ENCODE measurements around the gene VGF. TPM values are rescaled to one million over a fixed set of nuclear protein-coding genes. Genes with fewer than 3 reads are reported as not detected.

The VGF gene
- total RNA-seq, 2 donors from 2014 or later: 0.90 to 3.1 TPM

DNA sequence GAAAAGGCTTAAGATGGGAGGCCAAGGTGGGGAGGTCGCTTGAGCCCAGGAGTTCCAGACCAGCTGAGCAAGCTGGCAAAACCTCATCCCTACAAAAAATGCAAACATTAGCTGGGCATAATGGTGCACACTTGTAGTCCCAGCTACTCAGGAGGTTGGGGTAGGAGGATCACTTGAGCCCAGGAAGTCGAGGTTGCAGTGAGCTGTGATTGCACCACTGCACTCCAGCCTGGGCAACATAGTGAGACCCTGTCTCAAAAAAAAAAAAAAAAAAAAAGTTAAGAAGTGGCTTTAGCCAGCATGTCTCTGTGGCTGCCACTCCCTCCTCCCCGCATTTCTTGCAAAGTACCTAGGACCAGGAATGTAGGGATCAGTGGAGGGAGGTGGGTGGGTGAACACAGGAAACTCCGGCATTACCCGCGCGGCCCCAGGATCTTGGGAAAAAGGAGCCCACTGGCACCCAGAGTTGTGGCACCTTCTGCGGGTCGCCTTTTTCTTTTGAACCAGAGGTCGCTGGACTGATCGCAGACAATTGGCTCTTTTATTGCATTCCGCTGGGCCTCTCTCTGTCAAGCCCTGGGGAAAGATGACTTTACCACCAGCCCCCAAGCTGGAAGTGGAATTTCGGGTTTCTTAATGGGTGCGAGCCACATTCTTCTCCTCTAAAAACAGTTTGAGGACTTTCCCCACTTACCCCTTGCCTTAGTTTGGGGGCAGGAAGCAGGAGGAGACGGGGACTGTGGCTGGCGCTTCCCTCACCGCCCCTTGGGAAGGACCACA lies 3.5 kb downstream of the VGF start:
- no peak overlapping the region for H3K27ac ChIP-seq
- no peak for DNase-seq
- peaks cover 7% of the 10 kb centered on the region for H3K36me3 ChIP-seq
- peaks cover 38% of the 10 kb centered on the region for H3K27me3 ChIP-seq
- H3K9me3 ChIP-seq: no peaks in the 10 kb centered on the region
- intact Hi-C loops (cut with DNase I): no loop called here
- no peak overlapping the region for H3K4me3 ChIP-seq
- no peak overlapping the region for H3K9ac ChIP-seq (ENCODE audit: low read depth in 2 of 2, low read length in 2 of 2)
- peaks cover 14% of the 10 kb centered on the region for H3K4me1 ChIP-seq
- TF ChIP-seq, protein P1, sequence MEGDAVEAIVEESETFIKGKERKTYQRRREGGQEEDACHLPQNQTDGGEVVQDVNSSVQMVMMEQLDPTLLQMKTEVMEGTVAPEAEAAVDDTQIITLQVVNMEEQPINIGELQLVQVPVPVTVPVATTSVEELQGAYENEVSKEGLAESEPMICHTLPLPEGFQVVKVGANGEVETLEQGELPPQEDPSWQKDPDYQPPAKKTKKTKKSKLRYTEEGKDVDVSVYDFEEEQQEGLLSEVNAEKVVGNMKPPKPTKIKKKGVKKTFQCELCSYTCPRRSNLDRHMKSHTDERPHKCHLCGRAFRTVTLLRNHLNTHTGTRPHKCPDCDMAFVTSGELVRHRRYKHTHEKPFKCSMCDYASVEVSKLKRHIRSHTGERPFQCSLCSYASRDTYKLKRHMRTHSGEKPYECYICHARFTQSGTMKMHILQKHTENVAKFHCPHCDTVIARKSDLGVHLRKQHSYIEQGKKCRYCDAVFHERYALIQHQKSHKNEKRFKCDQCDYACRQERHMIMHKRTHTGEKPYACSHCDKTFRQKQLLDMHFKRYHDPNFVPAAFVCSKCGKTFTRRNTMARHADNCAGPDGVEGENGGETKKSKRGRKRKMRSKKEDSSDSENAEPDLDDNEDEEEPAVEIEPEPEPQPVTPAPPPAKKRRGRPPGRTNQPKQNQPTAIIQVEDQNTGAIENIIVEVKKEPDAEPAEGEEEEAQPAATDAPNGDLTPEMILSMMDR (IDR thresholded peaks at IDR 0.05): no peak

DNA sequence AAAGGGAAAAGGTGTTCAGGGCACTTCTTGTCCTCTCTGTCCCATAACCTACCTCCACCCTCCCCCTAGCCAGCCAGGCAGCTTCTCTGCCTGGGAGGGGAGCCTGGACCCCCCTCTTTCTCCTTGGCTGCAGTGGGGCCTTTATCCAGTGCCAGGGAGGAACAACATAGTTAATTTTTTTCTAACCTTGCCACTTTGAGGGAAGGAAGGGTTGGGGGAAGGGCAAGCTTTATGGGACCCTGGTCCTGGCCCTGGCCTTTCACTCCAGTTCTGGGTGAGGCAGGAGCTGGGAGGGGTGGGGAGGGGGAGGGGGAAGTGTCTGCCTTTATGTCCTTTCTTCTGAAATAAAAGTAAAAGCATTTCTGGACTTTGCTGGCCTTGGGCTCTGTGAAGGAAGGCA lies 4.5 kb downstream of the VGF start:
- H3K4me3 ChIP-seq: no peak overlapping the region
- peaks cover 30% of the 10 kb centered on the region for H3K27me3 ChIP-seq
- H3K4me1 ChIP-seq: peaks cover 14% of the 10 kb centered on the region
- intact Hi-C loops (cut with DNase I): no loop called here
- no peak for DNase-seq
- no peak overlapping the region for H3K27ac ChIP-seq
- peaks cover 7% of the 10 kb centered on the region for H3K36me3 ChIP-seq
- H3K9me3 ChIP-seq: no peaks in the 10 kb centered on the region
- no peak overlapping the region for H3K9ac ChIP-seq (ENCODE audit: low read depth in 2 of 2, low read length in 2 of 2)
- TF ChIP-seq, protein P1 (IDR thresholded peaks at IDR 0.05): no peak

DNA sequence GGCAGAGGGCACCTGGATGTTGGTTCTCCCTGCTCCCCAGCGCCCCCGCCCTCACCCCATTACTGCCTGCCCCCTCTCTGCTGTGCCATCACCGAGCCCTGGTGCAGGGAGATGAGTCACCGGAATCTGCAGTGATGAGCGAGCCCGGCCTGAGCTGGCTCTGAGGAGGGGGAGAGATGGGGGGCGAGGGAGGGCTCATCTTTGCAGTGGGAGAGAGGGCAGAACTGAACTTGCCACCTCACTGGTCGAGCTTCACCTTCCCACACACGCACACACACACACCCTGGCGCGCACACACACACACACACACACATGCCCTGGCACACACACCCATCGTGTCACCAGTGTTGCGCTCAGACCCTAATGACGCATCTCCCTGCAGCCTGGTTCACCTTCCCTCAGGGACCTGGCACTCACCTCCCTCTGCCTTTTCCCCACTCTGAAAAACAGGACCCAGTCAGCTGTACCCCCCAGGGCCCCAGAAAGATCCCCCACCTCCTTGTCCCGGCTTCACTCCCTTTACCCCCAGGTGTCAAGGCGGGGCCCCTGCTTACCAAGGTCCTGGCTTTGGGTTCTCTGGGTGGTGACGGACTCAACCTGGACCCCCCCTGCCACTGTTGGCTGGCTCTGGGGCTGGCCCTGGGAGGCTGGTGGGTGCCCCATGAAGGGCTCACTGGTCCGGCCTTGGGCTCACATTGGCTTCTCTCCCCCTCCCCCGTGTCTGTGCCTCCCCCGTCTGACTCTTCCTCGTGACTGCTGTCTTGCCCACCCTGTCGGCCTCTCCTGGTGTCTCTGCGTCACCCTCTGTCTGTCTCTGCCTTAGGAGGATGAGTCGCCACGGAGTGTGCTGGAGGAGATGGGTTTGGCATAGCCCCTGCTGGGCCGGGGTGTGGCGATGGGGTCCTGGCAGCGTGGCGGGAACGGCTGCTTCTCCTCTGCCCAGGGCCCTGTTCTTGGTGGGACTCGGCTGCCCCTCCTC lies 5.4 kb downstream of the VGF start:
- Histone ChIP-seq H3K9ac (ENCODE audit: low read depth in 2 of 2, low read length in 2 of 2) (no peak overlapping the region), H3K36me3 (peaks cover 7% of the 10 kb centered on the region)
- intact Hi-C loops (cut with DNase I): no loop called here

DNA sequence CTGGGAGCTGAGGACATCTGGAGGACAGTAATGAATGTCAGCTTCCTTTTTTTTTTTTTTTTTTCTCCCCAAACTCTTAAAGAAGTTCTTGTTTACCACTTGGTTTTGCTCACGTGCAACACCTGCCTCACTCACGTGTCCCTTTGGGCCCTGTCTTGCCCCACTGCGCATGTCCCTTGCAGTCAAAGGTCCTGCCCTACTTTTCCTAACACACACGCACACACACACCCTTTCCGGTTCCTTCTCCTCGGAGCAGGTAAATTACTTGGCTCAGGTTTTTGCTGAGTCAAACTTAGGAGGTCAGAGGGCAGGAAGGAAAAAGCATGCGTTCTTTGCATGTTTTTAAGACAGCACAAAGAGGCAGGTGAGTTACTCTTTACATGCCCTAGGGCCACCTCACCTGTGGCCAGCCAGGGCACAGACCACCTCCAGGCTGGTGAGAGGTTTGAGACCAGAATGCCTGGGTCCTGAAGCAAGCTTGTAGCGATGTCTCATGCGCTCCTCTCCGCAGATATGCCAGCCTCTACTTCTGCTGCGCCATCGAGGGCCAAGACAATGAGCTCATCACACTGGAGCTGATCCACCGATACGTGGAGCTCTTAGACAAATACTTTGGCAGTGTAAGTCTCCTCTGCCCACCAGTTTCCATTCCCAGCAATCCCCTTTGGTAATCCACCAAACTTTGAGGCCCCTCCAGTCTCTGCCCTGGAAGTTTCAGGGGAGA lies 8.3 kb downstream of the VGF start:
- Histone ChIP-seq H3K9me3 (no peaks in the 10 kb centered on the region), H3K36me3 (peaks cover 7% of the 10 kb centered on the region), H3K4me1 (no peaks in the 10 kb centered on the region), H3K27me3 (peaks cover under 1% of the 10 kb centered on the region), H3K27ac (no peak overlapping the region), H3K9ac (ENCODE audit: low read depth in 2 of 2, low read length in 2 of 2) (peak overlapping the region in 1 of 2 donors; percentile 49), H3K4me3 (no peak overlapping the region)
- intact Hi-C loops (cut with DNase I): no loop called here
- peak; percentile 83 for DNase-seq
- TF ChIP-seq, protein P1 (IDR thresholded peaks at IDR 0.05): no peak

More for the DNA sequence above, 5.4 kb downstream of the VGF start:
- TF ChIP-seq, protein P1 (IDR thresholded peaks at IDR 0.05): no peak
- Histone ChIP-seq H3K4me1 (peaks cover 10% of the 10 kb centered on the region), H3K27ac (no peak overlapping the region), H3K27me3 (peaks cover 21% of the 10 kb centered on the region), H3K9me3 (no peaks in the 10 kb centered on the region), H3K4me3 (no peak overlapping the region)
- DNase-seq: no peak

DNA sequence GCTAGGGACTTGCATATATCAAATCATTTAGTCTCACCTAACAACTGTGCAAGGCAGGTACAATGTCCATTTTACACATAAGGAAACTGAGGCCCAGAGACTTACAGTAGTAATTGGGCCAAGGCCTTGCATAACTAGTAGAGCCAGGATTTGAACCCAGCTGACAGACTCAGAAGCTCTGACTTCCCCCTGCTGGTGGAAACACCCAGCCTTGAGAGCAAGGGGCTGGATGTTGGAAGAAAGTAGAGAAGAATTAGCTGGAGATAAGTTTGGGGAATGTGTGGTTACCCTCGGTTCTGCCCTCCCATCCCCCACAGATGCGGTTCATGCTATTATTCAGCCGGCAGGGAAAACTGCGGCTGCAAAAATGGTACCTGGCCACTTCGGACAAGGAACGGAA lies 9.1 kb downstream of the VGF start:
- TF ChIP-seq, protein P1 (IDR thresholded peaks at IDR 0.05): no peak
- no peak overlapping the region for H3K27ac ChIP-seq

More for the DNA sequence above, 9.1 kb downstream of the VGF start:
- no peaks in the 10 kb centered on the region for H3K9me3 ChIP-seq
- no peak overlapping the region for H3K9ac ChIP-seq (ENCODE audit: low read depth in 2 of 2, low read length in 2 of 2)
- H3K36me3 ChIP-seq: peaks cover 7% of the 10 kb centered on the region
- intact Hi-C loops (cut with DNase I): no loop called here
- no peak for DNase-seq
- H3K4me3 ChIP-seq: no peak overlapping the region
- no peaks in the 10 kb centered on the region for H3K4me1 ChIP-seq
- H3K27me3 ChIP-seq: no peaks in the 10 kb centered on the region
